Measurements from ENCODE around the gene KLF6.
A peak's percentile ranks its signal among the peaks of the same experiment; 100 is the strongest.

The KLF6 gene

DNA sequence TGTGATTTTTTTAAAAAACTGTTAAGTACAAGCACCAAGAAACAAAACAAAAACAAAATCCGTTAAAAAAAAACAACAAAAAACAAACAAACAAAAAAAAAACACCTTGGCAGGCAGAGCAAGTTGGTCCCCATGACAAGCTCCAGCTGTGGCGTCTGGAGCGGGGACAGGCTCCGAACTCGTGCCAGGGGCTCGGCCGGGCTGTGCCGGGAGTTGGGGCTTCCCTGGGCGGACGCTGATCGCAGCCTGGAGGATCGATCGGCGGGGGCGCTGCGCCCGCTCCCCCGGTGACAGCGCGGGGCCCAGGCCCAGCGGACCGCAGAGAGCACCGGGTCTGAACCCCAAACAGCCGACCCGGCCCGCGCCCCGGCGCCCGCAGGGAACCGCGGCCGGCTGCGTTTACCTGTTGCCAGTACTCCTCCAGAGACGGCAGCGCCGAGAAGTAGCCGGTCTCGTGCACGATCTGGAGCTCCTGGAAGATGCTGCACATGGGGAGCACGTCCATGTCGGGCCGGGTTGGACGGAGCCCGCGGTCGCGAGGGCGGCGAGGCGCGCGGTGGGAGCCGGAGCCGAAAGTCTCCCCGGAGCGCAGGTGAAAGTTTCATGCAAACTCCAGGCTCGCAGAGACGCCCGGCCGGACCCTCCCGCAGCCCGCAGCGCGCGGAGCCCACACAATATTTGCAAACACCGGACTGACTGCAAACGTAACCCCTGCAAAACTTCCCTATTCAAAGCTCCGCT, at the start of gene KLF6:
Gene KLF6 (minus strand): TSS at position 700 of the 741 bp plus-strand sequence. CDS start 195 bp downstream, at position 505.
- ATAC-seq (peak; percentile 0), DNase-seq (peak; percentile 63)

DNA sequence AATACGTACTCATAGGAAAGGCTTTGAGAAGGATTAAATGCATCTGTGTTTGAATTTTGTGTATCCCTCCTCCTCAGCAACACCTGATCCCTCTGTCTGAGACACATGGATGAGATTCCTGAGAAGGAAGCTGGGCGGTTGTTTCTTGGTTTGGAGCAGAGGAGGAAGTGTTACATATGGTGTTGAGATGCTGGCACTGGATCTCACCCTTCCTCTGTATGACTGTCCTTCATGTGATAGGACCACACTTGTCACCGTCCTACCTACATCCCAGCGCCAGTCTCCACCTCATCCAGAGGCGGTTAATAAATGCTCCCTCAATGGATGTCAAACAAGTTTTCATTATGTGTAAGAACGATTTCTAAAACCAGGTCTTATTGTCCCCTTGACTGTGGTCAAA, 49.4 kb upstream of the KLF6 start:
- DNase-seq (no peak), ATAC-seq (no peak)

DNA sequence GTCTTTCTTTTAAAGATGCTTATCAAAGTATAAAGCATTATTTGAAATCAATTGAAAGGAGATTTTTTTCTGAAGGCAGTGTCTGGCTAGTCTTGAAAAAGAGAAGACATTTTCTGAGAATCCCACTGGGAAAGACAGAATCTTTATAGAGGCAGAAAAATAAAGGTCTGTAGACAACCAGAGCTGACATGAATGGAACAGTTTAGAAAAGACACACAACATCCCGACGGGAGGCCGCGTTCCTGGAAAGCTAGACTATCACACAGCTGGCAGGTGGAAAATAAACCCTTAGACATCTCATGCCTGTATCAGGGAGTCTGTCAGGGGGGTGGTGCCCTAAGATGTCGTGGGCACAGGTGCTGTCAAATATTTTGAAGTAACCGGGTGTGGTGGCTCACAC, 48.0 kb upstream of the KLF6 start:
- no peak for ATAC-seq
- no peak for DNase-seq

DNA sequence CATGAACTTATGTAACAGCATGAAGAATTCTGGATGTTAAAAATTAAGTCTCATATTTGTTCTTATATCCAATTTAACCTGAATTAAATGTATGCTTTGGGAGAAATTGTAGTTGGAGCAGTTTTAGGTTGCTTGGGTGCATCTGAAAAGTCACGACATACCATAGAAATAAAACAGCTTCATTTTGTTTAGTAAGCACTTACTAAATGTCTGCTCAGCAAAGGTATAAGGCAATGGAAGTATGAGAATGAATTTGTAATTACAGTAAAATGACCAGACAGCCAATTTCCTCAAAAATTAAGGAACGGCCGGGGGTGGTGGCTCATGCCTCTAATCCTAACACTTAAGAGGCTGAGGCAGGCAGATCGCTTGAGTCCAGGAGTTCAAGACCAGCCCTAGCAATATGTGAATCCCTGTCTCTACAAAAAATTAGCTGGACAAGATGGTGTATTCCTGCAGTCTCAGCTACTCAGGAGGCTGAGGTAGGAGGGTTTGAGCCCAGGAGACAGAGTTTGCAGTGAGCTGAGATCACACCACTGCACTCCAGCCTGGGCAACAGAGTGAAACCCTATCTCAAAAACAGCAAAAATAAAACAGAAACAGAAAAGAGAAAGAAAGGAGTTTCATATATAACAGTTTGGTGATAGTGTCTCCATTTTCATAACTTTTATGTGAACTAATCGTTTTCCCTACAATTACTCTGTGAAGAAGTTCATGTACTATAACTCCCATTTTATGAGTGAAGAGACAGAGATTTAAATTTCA, 47.2 kb upstream of the KLF6 start:
- no peak for ATAC-seq
- no peak for DNase-seq

DNA sequence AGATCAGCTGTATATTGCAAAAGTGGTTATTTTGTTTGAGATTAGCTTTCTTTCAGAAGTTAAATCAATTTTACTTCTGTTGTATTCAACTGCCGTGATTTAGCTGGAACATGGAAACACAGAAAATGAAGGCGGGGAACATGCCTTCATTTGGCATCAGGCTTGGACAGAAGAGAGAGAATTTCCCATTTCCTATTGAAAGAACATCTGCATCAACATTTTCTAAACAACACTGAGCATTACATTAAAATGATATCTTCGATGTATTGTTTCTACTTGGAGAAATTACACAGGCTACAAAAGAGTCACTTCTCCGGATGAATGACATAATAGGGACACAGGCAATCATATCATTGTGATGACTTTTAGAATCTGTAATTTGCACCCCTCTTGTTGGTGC, 46.6 kb upstream of the KLF6 start:
- DNase-seq: no peak
- ATAC-seq: no peak

DNA sequence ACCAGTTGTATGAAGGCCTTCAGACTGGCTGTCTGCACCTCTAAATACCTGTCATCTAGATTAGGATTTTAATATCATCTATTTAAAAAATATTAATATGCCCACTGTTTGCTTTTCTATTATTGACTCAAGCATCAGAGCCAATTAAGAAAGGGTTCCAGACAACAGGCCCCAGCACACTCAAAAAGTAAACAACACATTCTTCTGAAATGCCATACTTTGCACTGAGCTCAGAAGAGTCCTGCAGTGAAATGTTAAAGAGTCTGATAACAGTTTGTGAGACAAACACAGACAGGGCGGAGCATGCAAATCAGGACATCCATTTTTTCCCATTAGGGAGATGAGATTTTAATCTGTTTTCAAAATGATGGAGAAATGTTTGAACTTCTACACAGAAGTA, 45.9 kb upstream of the KLF6 start:
- ATAC-seq: no peak
- no peak for DNase-seq

DNA sequence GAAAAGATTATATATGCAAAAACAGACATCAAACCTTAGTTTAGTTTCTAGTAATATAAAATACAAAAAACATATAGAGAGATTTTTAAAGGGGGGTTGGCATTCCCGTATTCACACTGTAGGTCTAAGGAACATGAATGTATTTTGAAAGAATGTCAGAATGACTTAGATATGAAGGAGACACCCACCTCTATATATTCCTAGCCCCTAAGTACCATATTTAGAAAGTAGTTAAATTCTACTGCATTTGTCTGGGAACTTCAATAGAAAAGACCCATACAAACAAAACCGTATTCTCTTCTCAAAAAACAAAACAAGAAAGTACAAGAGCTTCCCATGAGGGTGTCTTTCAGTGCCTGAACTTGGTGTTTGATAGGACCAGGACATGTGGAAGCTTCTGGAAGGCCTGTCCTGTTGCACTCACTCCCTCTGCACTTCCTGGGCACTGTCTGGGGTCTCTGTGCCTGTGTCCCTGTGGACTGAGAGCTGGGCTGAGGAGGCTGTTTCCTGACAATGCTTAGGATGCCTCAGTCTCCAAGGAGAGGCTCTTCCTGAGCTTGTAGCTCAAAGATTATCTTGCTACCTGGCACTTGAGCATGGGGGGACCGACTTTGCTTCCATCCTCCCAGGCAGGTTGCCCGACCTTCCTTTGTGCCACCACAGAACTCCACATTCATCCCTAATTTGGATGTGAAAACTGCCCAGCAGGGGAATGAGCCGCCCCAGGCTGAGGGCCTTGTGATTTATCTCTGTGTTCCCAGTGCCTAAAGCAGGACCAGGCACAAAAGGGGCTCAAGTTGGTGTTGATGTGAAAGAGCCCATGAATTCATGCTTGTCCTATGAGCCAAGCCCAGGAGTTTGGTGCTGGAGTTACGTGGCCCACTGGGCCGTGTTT, 44.4 kb upstream of the KLF6 start:
- DNase-seq: no peak

DNA sequence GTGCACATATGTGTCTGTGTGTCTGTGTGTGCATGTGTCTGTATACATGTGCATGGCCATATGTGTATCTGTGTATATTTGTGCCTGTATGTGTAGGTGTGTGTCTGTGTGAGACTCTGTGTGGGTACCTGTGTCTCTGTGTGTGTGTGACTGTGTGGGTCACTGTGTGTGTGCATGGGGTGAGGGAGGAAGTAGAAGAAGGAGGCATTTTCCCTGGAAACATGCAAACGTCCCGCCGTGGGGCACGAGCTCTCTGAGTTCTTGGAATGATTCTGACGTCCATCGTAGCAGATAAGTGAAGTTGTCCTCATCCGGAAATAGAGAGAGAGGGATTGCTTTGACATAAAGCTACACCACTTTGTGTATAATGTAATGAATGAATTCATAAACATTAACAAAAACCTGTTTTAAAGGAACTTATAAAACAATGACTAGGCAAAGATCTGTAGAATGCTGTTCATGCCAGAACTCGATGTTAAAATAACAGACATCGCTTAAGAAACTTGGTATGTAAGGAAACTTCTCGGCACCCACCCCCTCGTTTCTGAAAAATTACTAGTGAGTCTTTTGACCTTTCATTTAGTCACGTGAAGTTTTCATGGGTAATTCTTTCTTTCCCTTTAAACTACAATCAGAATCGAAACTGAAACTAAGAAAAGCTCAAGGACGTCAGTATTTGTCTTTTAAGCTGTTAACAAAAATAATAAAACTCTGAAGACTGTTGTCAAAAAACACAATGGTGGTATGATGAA, 43.6 kb upstream of the KLF6 start:
- DNase-seq (no peak), ATAC-seq (peak; percentile 53)

More for the DNA sequence above, 44.4 kb upstream of the KLF6 start:
- ATAC-seq: no peak

DNA sequence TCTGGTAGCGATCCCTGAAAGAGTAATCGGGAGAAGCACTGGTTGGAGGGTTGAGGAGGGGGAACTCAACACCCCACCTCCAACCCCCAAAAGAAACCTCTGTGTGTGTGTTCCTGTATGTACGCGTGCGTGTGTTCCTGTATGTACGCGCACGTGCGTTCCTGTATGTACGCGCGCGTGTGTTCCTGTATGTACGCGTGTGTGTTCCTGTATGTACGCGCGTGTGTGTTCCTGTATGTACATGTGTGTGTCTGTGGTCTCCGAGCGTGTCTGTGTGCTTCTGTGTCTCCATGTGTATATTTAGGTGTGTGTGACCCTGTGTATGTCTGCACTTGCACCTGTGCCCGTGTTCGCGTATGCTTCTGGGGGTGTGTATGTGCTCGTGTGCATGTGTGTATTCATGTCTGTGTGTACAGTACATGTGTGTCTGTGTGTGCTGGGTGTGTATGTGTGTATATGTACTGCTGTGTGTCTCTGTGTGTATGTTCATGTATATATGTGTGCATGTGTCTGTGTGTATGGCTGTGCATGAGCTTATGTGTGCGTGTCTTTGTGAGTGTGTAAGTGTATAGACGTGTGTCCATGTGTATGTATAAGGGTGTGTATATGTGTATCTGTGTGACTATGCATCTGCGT, 42.9 kb upstream of the KLF6 start:
- DNase-seq: no peak
- peak; percentile 16 for ATAC-seq

DNA sequence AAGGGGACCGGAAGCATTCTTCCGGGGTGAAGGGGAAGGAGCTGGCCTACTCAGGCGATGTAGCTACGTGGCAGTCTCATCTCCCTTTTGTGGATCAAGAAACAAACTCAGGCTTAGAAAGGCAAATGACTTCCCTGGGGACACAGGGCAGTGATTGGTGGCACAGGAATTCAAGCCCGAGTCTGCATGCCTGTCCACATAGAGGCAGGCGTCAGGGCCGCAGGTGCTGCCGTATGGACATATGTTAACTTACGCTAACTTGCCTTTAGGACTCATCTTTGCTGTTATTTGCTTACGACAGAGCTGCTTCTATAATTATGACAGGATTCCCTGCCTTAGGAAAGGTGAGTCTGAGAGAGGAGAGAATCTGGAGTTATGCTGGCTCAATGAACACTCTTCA, 42.3 kb upstream of the KLF6 start:
- ATAC-seq (no peak), DNase-seq (no peak)

DNA sequence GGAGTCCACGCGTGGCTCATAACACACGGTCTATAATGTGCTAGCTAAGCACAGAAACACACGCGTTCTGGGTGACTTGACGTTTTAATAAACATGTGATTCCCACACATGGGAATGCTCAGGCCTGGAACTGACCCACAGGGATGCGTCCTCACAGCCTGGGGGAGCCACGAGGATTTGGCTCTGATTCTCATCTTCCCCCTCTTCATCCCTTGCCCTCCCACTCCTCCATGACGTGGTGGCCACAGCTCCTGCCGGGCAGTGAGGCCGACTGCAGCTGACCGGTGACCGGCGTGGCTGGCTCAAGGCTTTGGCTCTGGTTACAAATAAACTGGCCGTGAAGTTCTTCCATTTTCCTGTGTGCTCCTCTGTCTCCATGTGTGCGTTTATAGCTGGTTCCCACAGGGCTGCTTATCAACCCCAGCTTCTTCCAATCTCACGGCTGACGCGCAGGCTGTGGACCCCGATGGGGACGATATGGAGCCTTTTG, 40.9 kb upstream of the KLF6 start:
- ATAC-seq: no peak

DNA sequence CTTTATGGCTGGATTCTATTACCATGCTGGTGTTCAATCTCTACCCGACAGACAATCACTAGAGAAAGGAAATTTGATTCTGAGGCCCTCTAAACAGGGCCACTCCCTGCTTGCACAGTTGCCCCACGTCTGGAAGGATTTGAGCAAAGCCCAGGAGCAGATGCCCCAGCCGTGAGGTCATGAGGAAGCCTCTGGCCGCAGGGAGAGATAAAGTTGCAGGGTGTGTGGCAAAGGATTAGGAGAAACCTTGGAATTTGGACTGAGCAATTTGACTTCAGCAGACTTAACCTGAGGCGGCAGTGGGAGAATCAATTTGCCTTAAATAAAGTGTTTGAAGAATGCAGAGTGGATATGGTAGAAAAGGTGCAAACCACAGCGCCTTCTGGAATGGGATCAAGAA, 40.2 kb upstream of the KLF6 start:
- no peak for ATAC-seq

More for the DNA sequence above, 40.9 kb upstream of the KLF6 start:
- DNase-seq: no peak

DNA sequence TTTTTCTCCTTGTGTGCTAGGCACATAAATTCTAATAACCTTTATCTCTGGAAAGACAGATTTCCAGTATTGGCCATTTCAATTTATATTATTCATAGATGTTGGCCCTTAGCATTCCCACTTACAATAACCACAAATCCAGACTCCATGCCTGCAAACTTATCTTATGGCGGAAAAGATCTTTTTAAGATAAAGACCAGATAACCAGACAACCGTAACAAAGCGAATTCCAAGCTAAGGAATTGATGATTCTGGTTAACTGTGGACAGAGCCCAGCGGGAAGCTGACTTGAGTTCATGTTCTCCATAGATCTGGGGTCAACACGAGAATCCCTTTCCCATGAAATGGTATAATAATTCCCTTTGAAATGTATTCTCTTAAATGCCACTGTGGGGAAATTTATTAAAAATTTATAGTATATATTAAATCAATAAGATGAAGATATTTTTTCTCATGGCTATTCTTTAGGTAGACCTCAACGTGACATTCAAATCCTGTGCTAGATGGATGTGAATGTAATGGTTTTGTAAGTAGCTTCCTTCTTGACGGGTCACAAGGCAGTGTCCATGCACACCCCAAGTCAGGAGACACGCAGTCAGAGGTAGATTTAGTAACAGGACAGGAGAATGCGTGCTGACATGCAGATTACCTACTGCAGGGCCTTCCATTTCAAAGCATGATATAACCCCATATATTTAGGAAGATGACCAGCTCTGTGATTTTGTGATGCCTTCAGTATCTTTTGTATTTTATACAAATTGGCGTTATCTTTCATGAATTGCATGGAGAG, 37.7 kb upstream of the KLF6 start:
- DNase-seq (no peak), ATAC-seq (no peak)

More for the DNA sequence above, 40.2 kb upstream of the KLF6 start:
- no peak for DNase-seq

DNA sequence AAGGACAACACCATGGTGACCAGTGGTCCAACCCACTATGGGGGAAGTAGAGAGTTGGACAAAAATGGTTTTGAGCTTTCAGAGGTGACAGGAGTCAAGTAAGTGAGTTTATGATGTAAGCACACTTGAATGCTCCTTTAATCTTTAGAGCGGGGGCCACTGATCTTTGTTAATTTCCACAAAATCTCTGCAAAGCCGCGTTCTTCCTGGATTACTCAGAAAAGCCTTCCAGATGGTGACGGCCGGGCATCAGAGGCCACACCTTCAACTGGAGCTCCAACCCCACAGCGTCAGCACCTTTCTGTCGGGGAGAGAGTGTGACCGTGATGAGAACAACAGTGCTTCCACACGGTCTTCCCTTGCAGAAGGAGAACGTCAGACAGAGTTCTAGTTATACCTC, 35.2 kb upstream of the KLF6 start:
- no peak for ATAC-seq
- DNase-seq: no peak

DNA sequence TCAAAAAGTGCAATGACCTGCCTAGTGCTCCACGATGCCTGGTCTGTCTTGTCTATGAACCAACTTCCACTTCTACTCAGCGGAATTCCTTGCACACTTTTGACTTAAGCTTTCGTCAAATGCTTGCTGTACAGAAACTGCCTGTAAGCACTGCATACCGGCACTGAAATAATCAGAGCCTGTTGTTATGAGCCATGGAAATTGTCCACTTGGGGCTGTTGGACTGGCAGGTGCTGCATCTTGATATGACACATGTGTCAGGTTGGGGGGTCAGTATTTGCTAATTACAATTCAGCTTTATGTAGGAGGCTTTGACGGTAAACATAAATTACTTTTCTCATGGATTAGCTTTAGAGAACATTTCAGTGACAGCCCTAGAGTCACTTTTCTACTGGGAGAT, 32.0 kb upstream of the KLF6 start:
- DNase-seq: no peak
- no peak for ATAC-seq

DNA sequence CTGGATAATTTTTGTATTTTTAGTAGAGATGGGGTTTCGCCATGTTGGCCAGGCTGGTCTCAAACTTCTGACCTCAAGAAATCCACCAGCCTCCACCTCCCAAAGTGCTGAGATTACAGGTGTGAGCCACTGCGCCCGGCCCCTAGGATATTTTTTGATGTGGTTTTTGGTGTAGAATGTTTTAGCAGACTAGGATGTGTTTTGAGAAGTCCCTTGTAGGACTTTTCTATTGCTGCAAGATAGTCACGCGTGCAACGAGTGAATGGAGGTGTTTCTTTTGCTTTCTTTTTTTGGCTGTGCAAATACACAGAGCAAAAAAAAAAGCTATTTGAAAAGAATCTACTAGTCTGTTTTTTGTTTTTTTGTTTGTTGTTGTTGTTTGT, 29.8 kb upstream of the KLF6 start:
- no peak for ATAC-seq
- no peak for DNase-seq

DNA sequence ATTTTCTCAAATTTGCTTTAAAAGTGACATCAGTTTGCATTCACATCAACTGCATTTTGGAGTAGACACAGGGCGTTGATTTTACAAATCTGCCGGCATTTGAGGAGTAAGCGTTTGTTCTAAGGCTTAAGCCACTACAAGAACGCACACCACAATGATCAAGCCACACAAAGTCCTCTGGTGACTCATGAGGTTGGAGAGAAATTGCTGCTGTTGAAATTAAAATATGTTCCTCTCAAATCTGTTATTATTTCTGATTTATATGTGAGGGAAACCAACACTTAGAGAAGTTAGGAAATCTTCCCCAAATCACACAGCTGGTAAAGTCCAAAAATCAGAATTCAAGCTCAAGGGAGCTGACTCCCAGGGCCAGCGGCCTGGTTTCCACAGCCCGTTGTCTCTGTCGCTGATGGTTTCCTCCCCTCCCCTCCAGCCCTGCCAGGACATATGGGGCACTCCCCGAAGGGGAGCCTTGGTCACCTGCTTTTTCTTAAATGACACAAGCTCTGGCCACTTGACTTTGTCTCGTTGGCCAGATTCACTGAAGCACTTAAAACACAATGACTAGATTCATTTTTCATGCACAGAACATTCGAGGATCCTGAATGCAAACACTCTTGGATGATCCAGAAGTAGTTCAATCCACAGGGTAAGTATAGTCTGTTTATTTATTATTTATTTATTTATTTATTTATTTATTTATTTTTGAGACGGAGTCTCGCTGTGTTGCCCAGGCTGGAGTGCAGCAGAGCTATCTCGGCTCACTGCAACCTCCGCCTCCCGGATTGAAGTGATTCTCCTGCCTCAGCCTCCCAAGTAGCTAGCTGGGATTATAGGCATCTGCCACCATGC, 29.2 kb upstream of the KLF6 start:
- no peak for ATAC-seq
- no peak for DNase-seq

DNA sequence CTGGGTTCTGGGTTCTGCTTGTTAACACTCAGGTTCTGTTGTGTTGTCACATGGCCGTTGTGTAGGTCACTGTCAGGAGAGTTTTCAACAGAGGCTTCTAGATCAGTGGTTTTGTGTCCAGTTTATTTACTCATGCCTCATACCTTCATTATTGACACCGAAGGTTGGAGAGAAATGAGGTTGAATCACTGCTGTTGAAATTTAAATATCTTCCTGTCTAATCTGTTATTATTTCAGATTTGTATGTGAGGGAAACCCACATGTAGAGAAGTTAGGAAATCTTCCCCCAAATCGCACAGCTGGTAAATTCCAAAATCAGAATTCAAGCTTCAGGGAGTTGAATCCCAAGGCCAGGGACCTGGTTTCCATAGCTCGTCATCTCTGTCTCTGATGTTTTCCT, 28.3 kb upstream of the KLF6 start:
- DNase-seq: no peak

DNA sequence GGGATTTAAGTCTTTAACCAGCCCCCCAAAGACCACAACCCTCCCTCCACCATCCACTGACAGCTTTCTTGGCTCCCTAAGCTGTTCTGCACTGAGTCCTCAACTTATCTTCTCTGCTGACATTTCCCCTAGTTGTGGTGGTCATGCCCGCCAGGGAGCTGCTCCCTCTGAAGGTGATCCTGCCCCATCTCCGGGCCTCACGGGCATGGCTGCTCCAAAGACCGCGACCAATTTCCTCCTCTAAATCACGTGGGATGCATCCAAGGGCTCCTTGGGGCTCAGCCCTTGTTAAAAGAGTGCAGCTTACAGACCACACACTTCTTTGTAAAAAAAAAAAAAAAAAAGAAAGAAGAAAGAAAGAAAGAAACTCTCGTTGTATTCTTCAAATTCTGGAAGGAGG, 27.1 kb upstream of the KLF6 start:
- no peak for ATAC-seq
- DNase-seq: no peak

More for the DNA sequence above, 28.3 kb upstream of the KLF6 start:
- ATAC-seq: no peak

Data from stimulated activated naive CD8-positive, alpha-beta T cell treated with anti-CD3 and anti-CD28 coated beads, Interleukin-15, Interleukin-2, amounts not matched to agents 100 U/mL and 50 U/mL, for 24 hours (primary cell).